ENCODE measurements around the gene EMB.
"Not testable (repeated sequence)": the region's sequence is repeated elsewhere in the genome, so short reads cannot be mapped to it uniquely, and the experiment has no call there.

DNA sequence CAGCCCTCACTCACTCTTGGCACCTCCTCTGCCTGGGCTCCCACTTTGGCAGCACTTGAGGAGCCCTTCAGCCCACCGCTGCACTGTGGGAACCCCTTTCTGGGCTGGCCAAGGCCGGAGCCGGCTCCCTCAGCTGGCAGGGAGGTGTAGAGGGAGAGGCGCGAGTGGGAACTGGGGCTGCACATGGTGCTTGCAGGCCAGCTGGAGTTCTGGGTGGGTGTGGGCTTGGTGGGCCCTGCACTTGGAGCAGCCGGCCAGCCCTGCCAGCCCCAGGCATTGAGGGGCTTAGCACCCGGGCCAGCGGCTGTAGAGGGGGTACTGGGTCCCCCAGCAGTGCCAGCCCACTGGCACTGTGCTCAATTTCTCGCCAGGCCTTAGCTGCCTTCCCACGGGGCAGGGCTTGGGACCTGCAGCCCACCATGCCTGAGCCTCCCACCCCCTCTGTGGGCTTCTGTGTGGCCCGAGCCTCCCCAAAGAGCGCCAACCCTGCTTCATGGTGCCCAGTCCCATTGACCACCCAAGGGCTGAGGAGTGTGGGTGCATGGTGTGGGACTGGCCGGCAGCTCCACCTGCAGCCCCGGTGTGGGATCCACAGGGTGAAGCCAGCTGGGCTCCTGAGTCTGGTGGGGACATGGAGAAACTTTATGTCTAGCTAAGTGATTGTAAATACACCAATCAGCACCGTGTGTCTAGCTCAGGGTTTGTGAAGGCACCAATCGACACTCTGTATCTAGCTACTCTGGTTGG, 71.6 kb downstream of the EMB start:
- TF ChIP-seq RUNX1 (IDR thresholded peaks at IDR 0.05; ENCODE audit: low read depth); CTCF (IDR thresholded peaks at IDR 0.05 in 2 of 3, conservative IDR thresholded peaks at IDR 0.05 in 1 of 3; ENCODE audit: insufficient read depth in 2 of 3, low read depth in 1 of 3, low read length in 3 of 3); POLR2AphosphoS2 (IDR thresholded peaks at IDR 0.05; ENCODE audit: low read length); ZNF586 (CRISPR knock-in tag; conservative IDR thresholded peaks at IDR 0.05); HDAC3 (IDR thresholded peaks at IDR 0.05; ENCODE audit: borderline replicate concordance, partially characterized antibody); CREB1 (IDR thresholded peaks at IDR 0.05); CREB1 (CRISPR knock-in tag; IDR thresholded peaks at IDR 0.05): not testable (repeated sequence)

Measured in K562 (cell line).